Activated naive CD8-positive, alpha-beta T cell treated with anti-CD3 and anti-CD28 coated beads, Interleukin-2, amount 50 U/mL, for 16 hours (primary cell): ENCODE measurements around the gene ANGPT4.

Experiments used
- DNase-seq: peaks from one replicate; pipeline ENCODE4 v3.0.0-alpha.2; 2020; ENCODE audit warnings: low read depth, low spot score

ANGPT4 gene

GRCh38 chr20:916125-916799 is at the start of gene ANGPT4:
ANGPT4 (minus strand) TSS chr20:916334; CDS start chr20:916214, 120 bp downstream.
- DNase-seq: no peak

- DNase-seq: no peak
These were observed 47.7 kb upstream of the ANGPT4 start for GRCh38 chr20:963795-964194.

- DNase-seq: no peak
These were observed 46.5 kb upstream of the ANGPT4 start for GRCh38 chr20:962683-963082.

GRCh38 chr20:962223-962622 is 46.1 kb upstream of the ANGPT4 start:
- no peak for DNase-seq

- no peak for DNase-seq
These were observed 45.6 kb upstream of the ANGPT4 start for GRCh38 chr20:961768-962167.

- no peak for DNase-seq
These were observed 44.0 kb upstream of the ANGPT4 start for GRCh38 chr20:959996-960615.

GRCh38 chr20:958936-959815 is 43.0 kb upstream of the ANGPT4 start:
- DNase-seq: no peak

GRCh38 chr20:957544-957943 is 41.4 kb upstream of the ANGPT4 start:
- DNase-seq: no peak

GRCh38 chr20:956330-956951 is 40.3 kb upstream of the ANGPT4 start:
- DNase-seq: peak; percentile 63

- DNase-seq: no peak
These were observed 39.5 kb upstream of the ANGPT4 start for GRCh38 chr20:955656-956055.

- no peak for DNase-seq
These were observed 39.0 kb upstream of the ANGPT4 start for GRCh38 chr20:955111-955510.

GRCh38 chr20:953742-954141 is 37.6 kb upstream of the ANGPT4 start:
- DNase-seq: no peak

- DNase-seq: no peak
These were observed 36.2 kb upstream of the ANGPT4 start for GRCh38 chr20:952196-952795.

GRCh38 chr20:951384-952169 is 35.4 kb upstream of the ANGPT4 start:
- DNase-seq: no peak

GRCh38 chr20:949717-950116 is 33.6 kb upstream of the ANGPT4 start:
- DNase-seq: no peak

- no peak for DNase-seq
These were observed 30.7 kb upstream of the ANGPT4 start for GRCh38 chr20:946826-947225.

- no peak for DNase-seq
These were observed 29.7 kb upstream of the ANGPT4 start for GRCh38 chr20:945841-946240.

- no peak for DNase-seq
These were observed 28.8 kb upstream of the ANGPT4 start for GRCh38 chr20:944774-945410.

GRCh38 chr20:944148-944547 is 28.0 kb upstream of the ANGPT4 start:
- no peak for DNase-seq

- no peak for DNase-seq
These were observed 26.5 kb upstream of the ANGPT4 start for GRCh38 chr20:942611-943010.
